Measurements from ENCODE around the gene NOX4.
"Not testable (repeated sequence)": the region's sequence is repeated elsewhere in the genome, so short reads cannot be mapped to it uniquely, and the experiment has no call there.

Gene NOX4

GRCh38 chr11:89378986-89379385 lies 112.2 kb downstream of the NOX4 start:
- DNase-seq, result not testable (repeated sequence)

GRCh38 chr11:89369356-89369755 lies 121.8 kb downstream of the NOX4 start:
- DNase-seq, result not testable (repeated sequence)

GRCh38 chr11:89364856-89365255 lies 126.3 kb downstream of the NOX4 start:
- not testable (repeated sequence) for DNase-seq

GRCh38 chr11:89361734-89362133 lies 129.4 kb downstream of the NOX4 start:
- DNase-seq, result no peak

- DNase-seq, result not testable (repeated sequence)
These were observed 132.0 kb downstream of the NOX4 start for GRCh38 chr11:89359208-89359607.

- DNase-seq, result no peak
These were observed 132.4 kb downstream of the NOX4 start for GRCh38 chr11:89358761-89359160.

GRCh38 chr11:89355646-89356045 lies 135.5 kb downstream of the NOX4 start:
- no peak for DNase-seq

GRCh38 chr11:89354513-89354912 lies 136.7 kb downstream of the NOX4 start:
- DNase-seq, result not testable (repeated sequence)

GRCh38 chr11:89347071-89347470 lies 144.1 kb downstream of the NOX4 start:
- no peak for DNase-seq

- DNase-seq, result no peak
These were observed 144.6 kb downstream of the NOX4 start for GRCh38 chr11:89346601-89347000.

- not testable (repeated sequence) for DNase-seq
These were observed 148.1 kb downstream of the NOX4 start for GRCh38 chr11:89342880-89343572.

- DNase-seq, result not testable (repeated sequence)
These were observed 150.7 kb downstream of the NOX4 start for GRCh38 chr11:89340450-89340849.

- DNase-seq, result not testable (repeated sequence)
These were observed 153.1 kb downstream of the NOX4 start for GRCh38 chr11:89338073-89338472.

- DNase-seq, result not testable (repeated sequence)
These were observed 154.0 kb downstream of the NOX4 start for GRCh38 chr11:89337100-89337650.

- DNase-seq, result not testable (repeated sequence)
These were observed 157.5 kb downstream of the NOX4 start for GRCh38 chr11:89333704-89334103.

GRCh38 chr11:89331940-89332339 lies 159.2 kb downstream of the NOX4 start:
- DNase-seq, result not testable (repeated sequence)

GRCh38 chr11:89327885-89328284 lies 163.3 kb downstream of the NOX4 start:
- no peak for DNase-seq

GRCh38 chr11:89321401-89321800 lies 169.8 kb downstream of the NOX4 start:
- no peak for DNase-seq

GRCh38 chr11:89310607-89311006 lies 180.6 kb downstream of the NOX4 start:
- DNase-seq, result not testable (repeated sequence)

GRCh38 chr11:89309321-89309985 lies 181.7 kb downstream of the NOX4 start:
- DNase-seq, result not testable (repeated sequence)

- DNase-seq, result not testable (repeated sequence)
These were observed 182.9 kb downstream of the NOX4 start for GRCh38 chr11:89308272-89308671.

GRCh38 chr11:89303029-89303428 lies 188.1 kb downstream of the NOX4 start:
- not testable (repeated sequence) for DNase-seq

- DNase-seq, result not testable (repeated sequence)
These were observed 196.2 kb downstream of the NOX4 start for GRCh38 chr11:89295023-89295422.
